H9 (cell line): Measurements from ENCODE around the gene TRIM27. TPM values are rescaled to one million over a fixed set of nuclear protein-coding genes. Genes with fewer than 3 reads are reported as not detected.

Experiments used
- DNase-seq: peaks from one replicate; pipeline ENCODE4 v3.0.0-alpha.2; 2017
- H2AFZ ChIP-seq: one replicate; pipeline ENCODE4 v1.6.1; 2013; ENCODE audit warnings: mild to moderate bottlenecking, low read length, control low read depth, moderate library complexity
- H2AK5ac ChIP-seq: 2 replicates; pipeline ENCODE4 v1.6.1; 2013; ENCODE audit warnings: low read length, control low read depth, mixed read lengths; ENCODE audit not compliant: insufficient read length
- H2BK120ac ChIP-seq: one replicate; pipeline ENCODE4 v1.6.1; 2013; ENCODE audit warnings: low read depth, mild to moderate bottlenecking, low read length, control low read depth, inconsistent platforms; ENCODE audit not compliant: poor library complexity, severe bottlenecking
- H2BK12ac ChIP-seq: 2 replicates; pipeline ENCODE4 v1.6.1; 2013; ENCODE audit warnings: low read length, control low read depth, mixed read lengths, low read depth; ENCODE audit not compliant: insufficient read length
- H2BK15ac ChIP-seq: 2 replicates; pipeline ENCODE4 v1.6.1; 2013; ENCODE audit warnings: low read depth, low read length, control low read depth
- H2BK20ac ChIP-seq: one replicate; pipeline ENCODE4 v1.6.1; 2013; ENCODE audit warnings: low read depth, mild to moderate bottlenecking, low read length, control low read depth, inconsistent platforms; ENCODE audit not compliant: poor library complexity, severe bottlenecking
- H2BK5ac ChIP-seq: 2 replicates; pipeline ENCODE4 v1.6.1; 2013; ENCODE audit warnings: low read length, control low read depth, mixed read lengths; ENCODE audit not compliant: insufficient read length
- H3K14ac ChIP-seq: 2 replicates; pipeline ENCODE4 v1.6.1; 2013; ENCODE audit warnings: low read length, control low read depth; ENCODE audit not compliant: insufficient read depth
- H3K18ac ChIP-seq: 2 replicates; pipeline ENCODE4 v1.6.1; 2013; ENCODE audit warnings: low read depth, mild to moderate bottlenecking, mixed read lengths, low read length, control low read depth; ENCODE audit not compliant: insufficient read length
- H3K23ac ChIP-seq: 2 replicates; pipeline ENCODE4 v1.6.1; 2013; ENCODE audit warnings: low read length, control low read depth, mixed read lengths, low read depth; ENCODE audit not compliant: insufficient read length
- H3K23me2 ChIP-seq: 2 replicates; pipeline ENCODE4 v1.6.1; 2013; ENCODE audit warnings: low read depth, mild to moderate bottlenecking, mixed read lengths, low read length, control low read depth; ENCODE audit not compliant: insufficient read length, poor library complexity, severe bottlenecking
- H3K27ac ChIP-seq: 2 replicates; pipeline ENCODE4 v1.5.1; 2013; ENCODE audit warnings: low read length, control low read depth, mixed read lengths, low read depth; ENCODE audit not compliant: insufficient read length
- H3K27me3 ChIP-seq: 2 replicates; pipeline ENCODE4 v1.6.1; 2013; ENCODE audit warnings: low read length, control low read depth, inconsistent platforms; ENCODE audit not compliant: insufficient read depth
- H3K4ac ChIP-seq: 2 replicates; pipeline ENCODE4 v1.6.1; 2013; ENCODE audit warnings: low read depth, mild to moderate bottlenecking, control low read depth, inconsistent platforms, low read length, moderate library complexity
- H3K4me1 ChIP-seq: 2 replicates; pipeline ENCODE4 v1.6.1; 2013; ENCODE audit warnings: low read length, control low read depth, inconsistent platforms; ENCODE audit not compliant: insufficient read depth
- H3K4me2 ChIP-seq: 2 replicates; pipeline ENCODE4 v1.6.1; 2013; ENCODE audit warnings: low read length, control low read depth, mixed read lengths; ENCODE audit not compliant: insufficient read length, insufficient read depth
- H3K56ac ChIP-seq: 2 replicates; pipeline ENCODE4 v1.6.1; 2013; ENCODE audit warnings: low read depth, mild to moderate bottlenecking, mixed read lengths, low read length, control low read depth; ENCODE audit not compliant: insufficient read length
- H3K79me1 ChIP-seq: 2 replicates; pipeline ENCODE4 v1.6.1; 2013; ENCODE audit warnings: low read depth, mild to moderate bottlenecking, moderate library complexity, low read length, control low read depth, inconsistent platforms; ENCODE audit not compliant: insufficient read depth, poor library complexity, severe bottlenecking
- H3K79me2 ChIP-seq: 2 replicates; pipeline ENCODE4 v1.6.1; 2013; ENCODE audit warnings: low read length, control low read depth, inconsistent platforms; ENCODE audit not compliant: insufficient read depth
- H3K9ac ChIP-seq: 2 replicates; pipeline ENCODE4 v1.6.1; 2013; ENCODE audit warnings: low read length, control low read depth, mixed read lengths; ENCODE audit not compliant: insufficient read length; ENCODE audit errors: extremely low read depth
- H3K9me3 ChIP-seq: one replicate; pipeline ENCODE4 v1.6.1; 2013; ENCODE audit warnings: low read depth, low read length, inconsistent platforms; ENCODE audit not compliant: control insufficient read depth
- H3T11ph ChIP-seq: one replicate; pipeline ENCODE4 v1.6.1; 2013; ENCODE audit warnings: mild to moderate bottlenecking, low read length, control low read depth, inconsistent platforms
- H4K20me1 ChIP-seq: one replicate; pipeline ENCODE4 v1.6.1; 2013; ENCODE audit not compliant: control insufficient read depth, insufficient read length, insufficient read depth
- H4K5ac ChIP-seq: 2 replicates; pipeline ENCODE4 v1.6.1; 2013; ENCODE audit warnings: low read depth, mild to moderate bottlenecking, mixed read lengths, low read length, control low read depth; ENCODE audit not compliant: insufficient read length
- H4K8ac ChIP-seq: replicated peaks from 2 replicates; pipeline ENCODE4 v1.6.1; 2013; ENCODE audit warnings: low read length, control low read depth, mixed read lengths, low read depth; ENCODE audit not compliant: insufficient read length
- H4K91ac ChIP-seq: 2 replicates; pipeline ENCODE4 v1.6.1; 2013; ENCODE audit warnings: low read depth, mild to moderate bottlenecking, moderate library complexity, mixed read lengths, low read length, control low read depth; ENCODE audit not compliant: insufficient read length
- H3K27ac Mint-ChIP-seq, 3 experiments: 2 replicates in 2 of 3; 3 replicates in 1 of 3; pipeline ENCODE4 v1.8.0; 2020 to 2021; ENCODE audit warnings: mixed read lengths in 3 of 3, mild to moderate bottlenecking in 1 of 3, moderate library complexity in 1 of 3
- H3K27me3 Mint-ChIP-seq: 2 replicates; pipeline ENCODE4 v1.8.0; 2021; ENCODE audit warnings: low read depth, mild to moderate bottlenecking, moderate library complexity, mixed read lengths
- H3K36me3 Mint-ChIP-seq, 3 experiments: 2 replicates in 2 of 3; 3 replicates in 1 of 3; pipeline ENCODE4 v1.8.0; 2020 to 2021; ENCODE audit warnings: low read depth in 3 of 3, mixed read lengths in 3 of 3; ENCODE audit not compliant: insufficient read depth in 1 of 3
- H3K4me1 Mint-ChIP-seq, 2 experiments: 2 replicates each; pipeline ENCODE4 v1.8.0; 2020; ENCODE audit warnings: mixed read lengths in 2 of 2
- H3K4me3 Mint-ChIP-seq, 2 experiments: 2 replicates in 1 of 2; 3 replicates in 1 of 2; pipeline ENCODE4 v1.8.0; 2020 to 2021; ENCODE audit warnings: mild to moderate bottlenecking in 2 of 2, mixed read lengths in 2 of 2, moderate library complexity in 1 of 2
- H3K9me3 Mint-ChIP-seq, 2 experiments: 2 replicates in 1 of 2; 3 replicates in 1 of 2; pipeline ENCODE4 v1.8.0; 2020; ENCODE audit warnings: mild to moderate bottlenecking in 2 of 2, mixed read lengths in 2 of 2, moderate library complexity in 1 of 2
- CTCF ChIP-seq: fragments of 200-600 bp; sonication (generic); conservative IDR thresholded peaks from 3 replicates; pipeline ENCODE4 v1.8.0; 2021; ENCODE audit warnings: antibody characterized with exemption, mild to moderate bottlenecking
- WGBS: extraction: QIAGEN DNeasy Blood & Tissue Kit; methylation state at CpG from one replicate; pipeline ENCODE4 v1.1.7; 2013; ENCODE audit warnings: missing lambda C conversion rate, low lambda C conversion rate, mixed read lengths; ENCODE audit not compliant: insufficient read length; ENCODE audit errors: extremely low coverage; 5-methylcytosine and 5-hydroxymethylcytosine counted together
- total RNA-seq: library from RNA; stranded (reverse); gene quantifications from 2 replicates; pipeline ENCODE4 v1.2.1, GENCODE V29; 2021

The TRIM27 gene
- total RNA-seq, 1 experiment from 2014 or later = 98.2 TPM

GRCh38 chr6:28922821-28923317, 916 bp downstream of the TRIM27 start:
- WGBS = no CpG with 5 or more reads among the region's 33 CpGs
- DNase-seq = no peak
- no peak overlapping the region for H4K8ac ChIP-seq
- H2BK5ac ChIP-seq = no peak overlapping the region
- Mint-ChIP-seq H3K27me3 (no peaks in the 10 kb centered on the region), H3K36me3 (peaks cover 42 to 48% (median 45%) of the 10 kb centered on the region in 3 experiments), H3K4me3 (peak overlapping the region; percentile 92 to 95), H3K9me3 (no peaks in the 10 kb centered on the region), H3K4me1 (peaks cover 14 to 18% of the 10 kb centered on the region in 2 experiments), H3K27ac (peak overlapping the region; percentile 13 to 94 (median 68); a peak in 5 of 7 replicates)
- 0 out of 2 replicates have a peak overlapping the region, but pooled peaks have one; percentile 42 for H3K4ac ChIP-seq
- no peak overlapping the region for H3T11ph ChIP-seq
- TF ChIP-seq CTCF = no peak
- H3K4me2 ChIP-seq = peak overlapping the region; percentile 94
- no peaks in the 10 kb centered on the region; the same call in 1 of the 2 replicates for H3K4me1 ChIP-seq
- H3K23me2 ChIP-seq = peaks cover 4% of the 10 kb centered on the region
- H3K14ac ChIP-seq = peak overlapping the region; percentile 97
- no peaks in the 10 kb centered on the region for H4K20me1 ChIP-seq
- H2AK5ac ChIP-seq = no peak overlapping the region
- H2BK12ac ChIP-seq = no peak overlapping the region
- H3K27ac ChIP-seq = no peak overlapping the region
- H2BK20ac ChIP-seq = no peak overlapping the region
- no peak overlapping the region for H3K56ac ChIP-seq
- H3K9me3 ChIP-seq = no peaks in the 10 kb centered on the region
- H3K23ac ChIP-seq = no peak overlapping the region
- peak overlapping the region; percentile 92 for H3K18ac ChIP-seq
- no peak overlapping the region for H2AFZ ChIP-seq
- H3K79me1 ChIP-seq = peaks cover 22% of the 10 kb centered on the region
- H3K9ac ChIP-seq = peak overlapping the region; percentile 89
- peak overlapping the region; percentile 19 for H4K5ac ChIP-seq
- H3K79me2 ChIP-seq = peaks cover 27% of the 10 kb centered on the region; the same call in 1 of the 2 replicates
- peak overlapping the region; percentile 87 for H4K91ac ChIP-seq
- H2BK15ac ChIP-seq = no peak overlapping the region
- no peaks in the 10 kb centered on the region for H3K27me3 ChIP-seq
- no peak overlapping the region for H2BK120ac ChIP-seq
